Gastrocnemius medialis (tissue), 4 donors: Measurements from ENCODE around the gene NBEA.

Experiments
- POLR2A ChIP-seq, 2 donors: fragments of 450-650 bp; IDR thresholded peaks; one replicate each; pipeline ENCODE4 v1.6.1; 2017; ENCODE audit warnings: antibody characterized with exemption in 2 of 2, mild to moderate bottlenecking in 2 of 2, moderate library complexity in 2 of 2
- TF ChIP-seq, protein P1 (sequence below), 5 experiments: fragments of 450-650 bp in 3 of 5; fragments of 200-600 bp in 2 of 5; sonication (generic) in 2 of 5; IDR thresholded peaks in 4 of 5; conservative IDR thresholded peaks in 1 of 5; 1 replicate in 4 of 5; 2 replicates in 1 of 5; pipeline ENCODE4 v1.5.1; 2016 to 2019; ENCODE audit warnings: antibody characterized with exemption in 5 of 5, mild to moderate bottlenecking in 3 of 5, moderate library complexity in 3 of 5

- TF ChIP-seq, protein P1, sequence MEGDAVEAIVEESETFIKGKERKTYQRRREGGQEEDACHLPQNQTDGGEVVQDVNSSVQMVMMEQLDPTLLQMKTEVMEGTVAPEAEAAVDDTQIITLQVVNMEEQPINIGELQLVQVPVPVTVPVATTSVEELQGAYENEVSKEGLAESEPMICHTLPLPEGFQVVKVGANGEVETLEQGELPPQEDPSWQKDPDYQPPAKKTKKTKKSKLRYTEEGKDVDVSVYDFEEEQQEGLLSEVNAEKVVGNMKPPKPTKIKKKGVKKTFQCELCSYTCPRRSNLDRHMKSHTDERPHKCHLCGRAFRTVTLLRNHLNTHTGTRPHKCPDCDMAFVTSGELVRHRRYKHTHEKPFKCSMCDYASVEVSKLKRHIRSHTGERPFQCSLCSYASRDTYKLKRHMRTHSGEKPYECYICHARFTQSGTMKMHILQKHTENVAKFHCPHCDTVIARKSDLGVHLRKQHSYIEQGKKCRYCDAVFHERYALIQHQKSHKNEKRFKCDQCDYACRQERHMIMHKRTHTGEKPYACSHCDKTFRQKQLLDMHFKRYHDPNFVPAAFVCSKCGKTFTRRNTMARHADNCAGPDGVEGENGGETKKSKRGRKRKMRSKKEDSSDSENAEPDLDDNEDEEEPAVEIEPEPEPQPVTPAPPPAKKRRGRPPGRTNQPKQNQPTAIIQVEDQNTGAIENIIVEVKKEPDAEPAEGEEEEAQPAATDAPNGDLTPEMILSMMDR (IDR thresholded peaks at IDR 0.05 in 4 of 5, conservative IDR thresholded peaks at IDR 0.05 in 1 of 5): no peak
- no peak for TF ChIP-seq POLR2A (IDR thresholded peaks at IDR 0.05)
These were observed 336.8 kb downstream of the NBEA start for GRCh38 chr13:35278917-35279316.
